ENCODE measurements around the gene ATXN7L2. TPM values are rescaled to one million over a fixed set of nuclear protein-coding genes. Genes with fewer than 3 reads are reported as not detected.
"Not testable (repeated sequence)": the region's sequence is repeated elsewhere in the genome, so short reads cannot be mapped to it uniquely, and the experiment has no call there.

ATXN7L2 gene
- total RNA-seq, 2 experiments from 2014 or later: 14.6 to 15.6 TPM

DNA sequence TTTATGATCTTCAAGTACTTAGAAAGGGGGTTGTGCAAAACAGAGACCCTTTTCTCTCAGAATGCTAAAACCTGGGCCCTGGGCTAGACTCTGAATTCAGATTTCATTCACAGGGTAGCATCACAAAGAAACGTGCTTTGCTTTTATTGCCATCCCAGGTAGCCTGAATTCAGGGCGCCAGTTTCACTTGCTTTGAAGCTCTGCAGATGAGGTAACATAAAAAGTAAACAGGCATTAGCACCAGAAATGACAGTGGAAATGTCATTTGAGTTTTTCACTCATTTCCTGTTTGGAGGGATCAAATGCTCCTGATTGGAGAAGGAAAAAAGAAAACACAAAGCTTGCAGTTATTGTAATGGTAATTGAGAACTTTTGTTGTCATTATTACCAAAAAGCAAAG is 14.8 kb upstream of the ATXN7L2 start:
- Mint-ChIP-seq H3K36me3 (no peaks in the 10 kb centered on the region), H3K27ac (no peak overlapping the region), H3K27me3 (peaks cover 78% of the 10 kb centered on the region), H3K4me1 (peaks cover 10% of the 10 kb centered on the region), H3K4me3 (no peak overlapping the region), H3K9me3 (no peaks in the 10 kb centered on the region)
- DNase-seq: no peak

DNA sequence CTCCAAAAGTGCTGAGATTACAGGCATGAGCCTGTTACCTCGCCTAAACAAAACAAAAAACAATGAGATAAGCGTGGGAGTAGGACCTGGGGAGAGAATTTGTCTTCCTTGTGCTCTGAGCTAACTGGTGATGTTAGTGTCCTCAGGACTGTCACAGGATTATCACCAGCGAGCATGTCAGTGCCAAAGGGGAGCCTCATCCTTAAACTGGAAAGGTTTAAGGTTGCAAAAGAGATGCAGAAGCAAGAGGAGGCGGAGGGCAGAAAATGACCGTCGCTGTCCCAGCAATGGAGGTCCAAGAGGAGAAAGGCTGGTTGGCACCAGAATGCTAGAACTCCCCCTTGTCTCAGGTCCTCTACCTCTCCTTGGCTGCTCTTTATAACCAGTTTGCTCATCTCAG is 13.5 kb upstream of the ATXN7L2 start:
- no peak overlapping the region for H3K27ac Mint-ChIP-seq
- peaks cover 70% of the 10 kb centered on the region for H3K27me3 Mint-ChIP-seq
- no peaks in the 10 kb centered on the region for H3K9me3 Mint-ChIP-seq
- H3K36me3 Mint-ChIP-seq: no peaks in the 10 kb centered on the region
- no peak for DNase-seq
- H3K4me3 Mint-ChIP-seq: no peak overlapping the region
- peaks cover 10% of the 10 kb centered on the region for H3K4me1 Mint-ChIP-seq

DNA sequence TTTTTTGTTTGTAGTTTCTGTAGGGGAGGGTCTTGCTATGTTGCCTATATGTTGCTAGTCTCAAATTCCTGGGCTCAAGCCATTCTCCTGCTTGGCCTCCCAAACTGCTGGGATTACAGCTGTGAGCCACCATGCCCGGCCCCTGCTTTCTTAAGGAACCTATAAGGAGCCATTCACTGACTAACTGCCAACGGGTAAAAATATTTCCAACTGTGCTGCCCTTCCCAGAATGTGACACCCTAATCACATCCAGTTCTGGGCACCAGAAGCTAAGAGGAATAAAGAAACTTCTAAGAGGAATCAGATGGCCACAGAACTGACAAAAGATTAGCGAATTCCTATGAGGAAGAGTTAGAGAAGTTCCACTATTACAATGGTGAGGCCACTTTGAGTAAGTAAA is 10.9 kb upstream of the ATXN7L2 start:
- Mint-ChIP-seq H3K4me1 (peaks cover 7% of the 10 kb centered on the region), H3K36me3 (no peaks in the 10 kb centered on the region)
- DNase-seq: no peak

DNA sequence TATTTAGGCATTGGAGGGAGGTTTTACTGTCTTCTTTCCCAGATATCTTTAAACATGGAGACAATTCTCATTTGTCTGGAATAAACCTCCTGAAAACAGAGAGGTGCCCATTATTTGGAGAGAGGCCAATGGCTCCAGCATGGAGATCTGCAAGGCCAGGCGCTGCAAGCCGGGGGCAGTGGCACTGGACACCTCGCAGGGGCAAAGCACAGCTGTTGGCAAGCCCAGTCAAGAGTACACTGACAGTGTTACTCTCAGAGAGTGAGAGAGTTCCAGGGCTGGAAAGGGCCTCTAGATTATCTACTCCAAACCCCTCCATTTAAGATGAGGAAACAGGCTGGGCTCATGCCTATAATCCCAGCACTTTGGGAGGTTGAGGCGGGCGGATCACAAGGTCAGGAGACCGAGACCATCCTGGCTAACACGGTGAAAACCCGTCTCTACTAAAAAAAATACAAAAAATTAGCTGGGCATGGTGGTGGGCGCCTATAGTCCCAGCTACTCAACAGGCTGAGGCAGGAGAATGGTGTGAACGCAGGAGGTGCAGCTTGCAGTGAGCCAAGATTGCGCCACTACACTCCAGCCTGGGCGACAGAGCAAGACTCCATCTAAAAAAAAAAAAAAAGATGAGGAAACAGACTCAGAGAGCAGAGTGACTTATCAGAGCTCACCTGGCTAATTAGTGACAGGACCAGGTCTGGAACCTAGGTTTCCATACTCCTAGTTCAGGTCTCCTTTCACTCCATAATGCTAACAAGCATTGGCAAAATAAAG is 10.2 kb upstream of the ATXN7L2 start:
- H3K27me3 Mint-ChIP-seq: peaks cover 57% of the 10 kb centered on the region
- DNase-seq, H3K4me3 Mint-ChIP-seq, H3K9me3 Mint-ChIP-seq, H3K36me3 Mint-ChIP-seq, H3K27ac Mint-ChIP-seq, H3K4me1 Mint-ChIP-seq: not testable (repeated sequence)

More for the DNA sequence above, 10.9 kb upstream of the ATXN7L2 start:
- Mint-ChIP-seq H3K4me3 (no peak overlapping the region), H3K27ac (no peak overlapping the region), H3K9me3 (no peaks in the 10 kb centered on the region), H3K27me3 (peaks cover 64% of the 10 kb centered on the region)

DNA sequence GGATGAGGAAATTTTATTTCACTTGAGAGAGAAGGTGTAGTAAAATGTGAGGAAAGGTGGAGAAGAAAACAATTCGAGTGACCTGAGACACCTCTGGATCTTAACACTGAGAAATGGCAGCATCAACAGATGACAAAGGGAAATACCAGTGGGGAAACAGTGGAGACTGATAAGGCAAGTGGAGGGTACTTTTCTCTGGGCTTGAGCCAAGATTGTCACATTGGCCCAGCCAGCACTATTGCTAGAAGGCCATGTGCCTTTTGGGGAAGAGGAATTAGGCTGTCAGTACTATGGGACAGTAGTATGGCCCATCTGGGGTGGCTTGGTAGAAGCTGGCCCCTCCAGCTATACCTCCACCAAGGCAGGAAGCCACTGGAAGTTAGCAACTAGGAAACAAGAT is 9.0 kb upstream of the ATXN7L2 start:
- Mint-ChIP-seq H3K4me1 (peaks cover 4% of the 10 kb centered on the region), H3K4me3 (no peak overlapping the region), H3K36me3 (no peaks in the 10 kb centered on the region), H3K27me3 (peaks cover 50% of the 10 kb centered on the region), H3K27ac (no peak overlapping the region), H3K9me3 (no peaks in the 10 kb centered on the region)
- DNase-seq: no peak

DNA sequence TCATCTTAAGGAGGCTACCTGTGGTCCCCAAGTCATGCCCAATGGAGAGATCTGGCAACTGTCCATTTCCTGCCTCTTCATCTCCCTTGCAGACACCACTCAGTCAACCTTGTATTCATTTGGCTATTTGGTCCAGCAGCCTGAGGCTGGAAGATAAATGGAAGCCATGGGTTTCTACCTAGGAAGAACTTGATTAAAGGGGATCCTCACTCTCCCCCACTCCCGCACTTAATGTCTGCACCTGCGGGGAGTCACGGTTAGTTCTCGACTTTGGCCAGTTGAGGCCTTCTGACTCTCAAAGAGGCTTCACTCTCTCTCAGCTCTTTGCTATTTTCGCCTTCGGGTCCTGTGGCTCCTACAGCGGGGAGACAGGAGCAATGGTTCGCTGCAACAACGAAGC is 8.4 kb upstream of the ATXN7L2 start:
- Mint-ChIP-seq H3K4me1 (peaks cover 4% of the 10 kb centered on the region), H3K36me3 (no peaks in the 10 kb centered on the region), H3K27ac (no peak overlapping the region), H3K27me3 (peaks cover 46% of the 10 kb centered on the region), H3K9me3 (no peaks in the 10 kb centered on the region), H3K4me3 (no peak overlapping the region)
- DNase-seq: no peak

DNA sequence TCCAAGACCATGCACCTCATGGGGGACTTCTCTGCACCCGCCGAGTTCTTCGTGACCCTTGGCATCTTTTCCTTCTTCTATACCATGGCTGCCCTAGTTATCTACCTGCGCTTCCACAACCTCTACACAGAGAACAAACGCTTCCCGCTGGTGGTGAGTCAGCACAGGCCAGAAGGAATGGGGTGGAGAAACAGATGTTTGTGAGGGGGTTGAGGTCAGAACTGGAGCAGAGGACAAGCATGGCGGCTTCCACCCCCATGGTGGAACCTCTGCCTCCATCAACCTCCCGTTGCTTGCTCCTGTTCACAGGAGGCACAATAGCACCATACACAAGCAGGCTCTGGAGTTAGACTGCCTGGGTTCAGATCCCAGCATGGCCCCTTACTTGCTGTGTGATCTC is 6.9 kb upstream of the ATXN7L2 start:
- H3K9me3 Mint-ChIP-seq: no peaks in the 10 kb centered on the region
- no peak for DNase-seq
- H3K36me3 Mint-ChIP-seq: no peaks in the 10 kb centered on the region
- no peak overlapping the region for H3K27ac Mint-ChIP-seq
- H3K27me3 Mint-ChIP-seq: peaks cover 34% of the 10 kb centered on the region
- no peak overlapping the region for H3K4me3 Mint-ChIP-seq
- peaks cover 4% of the 10 kb centered on the region for H3K4me1 Mint-ChIP-seq

DNA sequence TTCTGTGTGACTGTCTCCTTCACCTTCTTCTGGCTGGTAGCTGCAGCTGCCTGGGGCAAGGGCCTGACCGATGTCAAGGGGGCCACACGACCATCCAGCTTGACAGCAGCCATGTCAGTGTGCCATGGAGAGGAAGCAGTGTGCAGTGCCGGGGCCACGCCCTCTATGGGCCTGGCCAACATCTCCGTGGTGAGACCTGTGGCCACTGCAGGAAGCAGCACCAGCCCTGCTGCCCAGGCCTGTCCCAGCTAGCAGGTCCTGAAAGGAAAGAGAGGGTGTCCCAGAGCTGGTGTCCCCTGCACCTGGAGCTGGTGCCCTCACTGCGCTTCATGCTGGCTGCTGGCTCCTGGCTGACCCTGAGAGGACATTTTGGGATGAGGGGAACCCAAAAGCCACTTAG is 5.9 kb upstream of the ATXN7L2 start:
- Mint-ChIP-seq H3K9me3 (no peaks in the 10 kb centered on the region), H3K36me3 (no peaks in the 10 kb centered on the region), H3K27me3 (peaks cover 27% of the 10 kb centered on the region), H3K4me3 (no peak overlapping the region), H3K4me1 (peaks cover 12% of the 10 kb centered on the region), H3K27ac (no peak overlapping the region)
- no peak for DNase-seq

DNA sequence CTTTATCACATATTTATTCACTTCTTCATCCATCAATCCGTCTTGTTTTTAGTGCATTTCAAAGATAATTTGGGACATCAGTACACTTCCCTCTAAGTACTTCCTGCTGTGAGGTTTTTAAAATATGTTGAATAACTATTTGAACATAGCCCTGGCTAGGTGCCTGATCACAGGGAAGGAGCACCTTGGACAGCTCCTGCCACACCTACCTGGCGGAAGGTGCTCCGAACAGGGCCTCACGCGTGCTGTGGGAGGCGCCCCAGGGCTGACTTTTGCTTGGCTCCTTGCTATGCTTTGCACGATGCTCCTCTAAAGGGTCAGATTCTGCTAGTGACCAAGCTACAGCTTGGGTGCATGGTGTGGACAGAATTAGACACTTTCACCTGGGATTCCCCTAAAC is 4.9 kb upstream of the ATXN7L2 start:
- no peak for DNase-seq
- Mint-ChIP-seq H3K9me3 (no peaks in the 10 kb centered on the region), H3K4me1 (peaks cover 20% of the 10 kb centered on the region), H3K27me3 (peaks cover 23% of the 10 kb centered on the region), H3K36me3 (no peaks in the 10 kb centered on the region), H3K4me3 (no peak overlapping the region), H3K27ac (no peak overlapping the region)

DNA sequence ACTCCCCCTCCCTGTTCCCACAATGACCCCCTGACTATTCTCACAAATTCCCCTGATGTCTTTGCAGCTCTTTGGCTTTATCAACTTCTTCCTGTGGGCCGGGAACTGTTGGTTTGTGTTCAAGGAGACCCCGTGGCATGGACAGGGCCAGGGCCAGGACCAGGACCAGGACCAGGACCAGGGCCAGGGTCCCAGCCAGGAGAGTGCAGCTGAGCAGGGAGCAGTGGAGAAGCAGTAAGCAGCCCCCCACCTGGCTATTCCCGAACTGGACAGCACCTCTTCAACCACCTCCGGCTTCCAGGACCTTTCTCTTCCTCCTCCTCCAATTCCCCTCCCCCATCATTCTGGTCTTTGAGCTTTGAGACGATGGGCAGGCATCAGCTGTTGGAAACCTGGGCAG is 4.4 kb upstream of the ATXN7L2 start:
- Mint-ChIP-seq H3K4me1 (peaks cover 20% of the 10 kb centered on the region), H3K27ac (no peak overlapping the region), H3K4me3 (no peak overlapping the region), H3K9me3 (no peaks in the 10 kb centered on the region), H3K36me3 (peaks cover 2% of the 10 kb centered on the region), H3K27me3 (peaks cover 23% of the 10 kb centered on the region)
- DNase-seq: no peak

DNA sequence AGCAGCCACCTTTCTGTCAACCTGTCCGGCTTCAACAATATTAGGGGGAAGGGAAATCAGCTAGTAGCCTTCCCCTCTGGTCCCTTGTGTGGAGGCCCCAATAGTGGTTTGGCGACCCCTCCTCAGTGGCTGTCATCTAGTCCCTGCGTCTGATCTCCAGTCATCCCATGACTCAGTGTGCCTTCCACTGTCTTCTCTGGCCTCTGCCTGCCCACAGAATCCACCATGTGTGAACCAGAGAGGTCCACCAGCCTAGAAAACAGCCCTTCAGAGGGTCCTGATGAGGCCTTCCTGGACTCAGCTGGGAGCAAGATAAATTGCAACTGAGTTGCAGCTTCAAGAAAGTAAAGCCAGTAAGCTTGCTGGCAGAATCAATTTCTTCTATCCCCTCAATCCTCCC is 3.8 kb upstream of the ATXN7L2 start:
- H3K27ac Mint-ChIP-seq: no peak overlapping the region
- no peak overlapping the region for H3K4me3 Mint-ChIP-seq
- H3K36me3 Mint-ChIP-seq: peaks cover 6% of the 10 kb centered on the region
- peaks cover 22% of the 10 kb centered on the region for H3K27me3 Mint-ChIP-seq
- H3K4me1 Mint-ChIP-seq: peaks cover 22% of the 10 kb centered on the region
- DNase-seq: no peak
- H3K9me3 Mint-ChIP-seq: no peaks in the 10 kb centered on the region

DNA sequence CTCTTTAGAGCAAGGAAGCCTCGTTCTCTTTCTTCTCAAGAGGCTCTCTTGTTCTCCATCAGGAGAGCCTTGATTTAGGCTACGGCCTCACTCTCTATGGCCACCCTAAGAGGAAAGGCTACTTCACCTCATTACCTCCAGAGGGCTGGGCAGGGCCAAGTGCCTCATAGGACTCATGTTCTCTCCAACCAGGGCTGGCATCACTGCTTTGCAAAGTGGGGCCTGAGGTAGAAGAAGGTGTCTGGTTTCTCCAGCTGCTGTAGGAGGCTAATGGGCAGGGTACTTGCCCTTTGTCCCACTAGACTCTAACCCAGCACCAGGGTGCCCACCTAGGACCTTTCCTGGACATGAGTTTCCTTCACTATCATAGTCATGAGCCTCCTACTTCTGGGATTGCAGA is 2.1 kb upstream of the ATXN7L2 start:
- Mint-ChIP-seq H3K4me3 (no peak overlapping the region), H3K9me3 (no peaks in the 10 kb centered on the region), H3K36me3 (peaks cover 7% of the 10 kb centered on the region), H3K4me1 (peaks cover 30% of the 10 kb centered on the region), H3K27me3 (peaks cover 9% of the 10 kb centered on the region), H3K27ac (no peak overlapping the region)
- no peak for DNase-seq

DNA sequence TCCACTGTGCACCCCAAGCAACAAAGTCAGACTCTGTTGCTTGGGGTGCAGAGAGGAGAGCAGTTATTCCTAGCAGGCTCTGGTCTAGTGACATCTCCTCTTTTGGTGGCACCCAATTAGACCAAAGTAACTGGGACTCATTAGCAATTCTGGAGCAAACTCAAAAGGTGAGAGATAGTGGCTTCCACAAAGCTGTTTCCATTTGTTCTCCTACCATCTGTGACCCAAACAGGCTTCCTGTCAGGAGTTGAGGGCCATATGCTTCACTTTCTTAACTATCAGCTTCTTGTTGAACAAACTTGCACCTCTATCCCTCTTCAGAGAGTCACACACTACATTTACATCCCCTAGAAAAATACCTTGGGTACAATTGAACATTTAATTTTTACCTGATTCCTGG is 1.5 kb upstream of the ATXN7L2 start:
- Mint-ChIP-seq H3K27ac (no peak overlapping the region), H3K4me1 (peaks cover 31% of the 10 kb centered on the region)

DNA sequence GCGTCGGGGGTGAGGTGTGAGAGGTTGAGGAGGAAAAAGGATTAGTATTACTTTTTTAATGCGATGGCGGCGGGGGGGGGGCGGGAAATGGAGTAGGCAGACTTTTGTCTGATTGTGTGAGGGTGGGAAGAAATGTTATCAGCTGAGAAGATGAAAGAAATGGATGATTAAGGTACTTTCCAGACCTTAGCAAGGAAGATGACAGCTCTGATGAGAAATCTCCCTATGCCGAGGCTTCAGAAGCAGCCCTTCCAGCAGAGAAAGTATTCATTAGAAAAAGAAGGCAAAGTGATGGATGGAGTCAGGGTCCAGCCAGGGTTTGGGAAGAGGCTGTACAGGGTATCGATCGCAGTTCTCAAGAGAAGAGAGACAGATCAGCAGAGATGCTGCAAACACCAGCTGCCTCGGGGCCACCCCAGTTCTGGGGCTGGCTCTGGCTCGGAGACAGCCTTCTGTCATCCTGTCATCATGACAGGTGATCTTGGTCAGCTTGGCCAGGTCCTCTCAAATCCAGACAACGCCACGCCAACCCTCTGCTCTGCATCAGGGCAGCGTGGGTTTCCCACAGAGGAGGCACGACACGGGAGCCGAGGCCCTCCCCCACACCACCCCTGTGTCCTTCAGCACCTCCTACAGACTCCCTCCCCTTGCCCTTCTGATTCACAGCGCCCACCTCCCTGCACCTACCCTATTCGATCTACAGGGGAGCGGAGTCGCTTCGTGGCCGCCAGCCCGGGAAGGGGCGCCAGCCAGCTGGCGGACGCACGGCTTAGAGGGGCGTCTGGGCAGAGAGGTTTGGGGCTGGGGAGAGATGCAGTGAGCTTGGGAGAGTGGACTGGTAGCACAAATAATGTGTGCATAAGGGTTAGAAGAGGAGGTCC is 674 bp upstream of the ATXN7L2 start:
- peak; percentile 48 for DNase-seq
- H3K36me3 Mint-ChIP-seq: peaks cover 12% of the 10 kb centered on the region
- H3K27me3 Mint-ChIP-seq: peaks cover 5% of the 10 kb centered on the region
- H3K4me3 Mint-ChIP-seq: peak overlapping the region; percentile 92
- H3K27ac Mint-ChIP-seq: peak overlapping the region; percentile 86
- peaks cover 31% of the 10 kb centered on the region for H3K4me1 Mint-ChIP-seq
- H3K9me3 Mint-ChIP-seq: no peaks in the 10 kb centered on the region

More for the DNA sequence above, 1.5 kb upstream of the ATXN7L2 start:
- H3K9me3 Mint-ChIP-seq: no peaks in the 10 kb centered on the region
- H3K27me3 Mint-ChIP-seq: peaks cover 5% of the 10 kb centered on the region
- no peak for DNase-seq
- no peak overlapping the region for H3K4me3 Mint-ChIP-seq
- peaks cover 7% of the 10 kb centered on the region for H3K36me3 Mint-ChIP-seq

DNA sequence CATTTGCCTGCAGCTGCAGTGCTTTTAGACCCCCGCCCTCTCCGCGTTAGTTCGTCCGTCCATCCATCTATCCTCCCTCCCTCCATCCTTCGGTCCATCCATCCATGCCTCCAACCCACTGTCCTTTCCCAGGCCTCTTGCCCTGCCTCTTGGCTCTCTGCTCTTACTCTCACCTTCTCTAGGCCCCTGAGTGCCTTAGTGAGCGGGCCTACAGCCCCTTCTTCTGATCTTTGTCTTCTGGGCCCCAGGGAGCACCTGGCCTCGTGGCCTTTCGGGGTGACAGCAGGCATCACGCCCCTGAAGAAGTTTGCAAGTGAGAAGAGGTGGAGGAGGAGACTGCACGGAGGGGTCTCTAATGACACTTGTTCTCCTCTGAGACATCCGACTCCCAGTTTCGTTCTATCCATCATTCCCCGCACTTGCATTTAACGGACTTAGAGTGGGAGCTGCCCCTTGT is 842 bp downstream of the ATXN7L2 start:
- Mint-ChIP-seq H3K4me3 (peak overlapping the region; percentile 99), H3K27me3 (no peaks in the 10 kb centered on the region), H3K4me1 (peaks cover 27% of the 10 kb centered on the region), H3K9me3 (no peaks in the 10 kb centered on the region), H3K36me3 (peaks cover 12% of the 10 kb centered on the region), H3K27ac (peak overlapping the region; percentile 98)
- DNase-seq: no peak
